ENCODE measurements around the gene XCL1.
"Not testable (repeated sequence)": the region's sequence is repeated elsewhere in the genome, so short reads cannot be mapped to it uniquely, and the experiment has no call there.

XCL1 gene, protein sequence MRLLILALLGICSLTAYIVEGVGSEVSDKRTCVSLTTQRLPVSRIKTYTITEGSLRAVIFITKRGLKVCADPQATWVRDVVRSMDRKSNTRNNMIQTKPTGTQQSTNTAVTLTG

DNA sequence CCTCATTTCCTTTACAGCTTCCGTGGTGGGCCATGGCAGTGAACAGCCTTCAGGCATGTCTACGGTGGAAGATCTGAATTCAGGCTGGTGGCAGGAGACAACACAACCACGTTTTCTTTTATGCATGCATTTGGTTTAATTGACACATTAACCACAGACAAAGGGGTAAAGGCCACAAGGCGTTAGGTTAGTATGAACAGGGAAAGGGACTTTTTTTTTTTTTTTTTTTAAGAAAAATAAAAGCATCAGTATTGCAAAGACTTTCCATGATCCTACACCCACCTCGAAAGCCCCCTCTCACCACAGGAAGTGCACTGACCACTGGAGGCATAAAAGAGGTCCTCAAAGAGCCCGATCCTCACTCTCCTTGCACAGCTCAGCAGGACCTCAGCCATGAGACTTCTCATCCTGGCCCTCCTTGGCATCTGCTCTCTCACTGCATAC, at the start of gene XCL1:
XCL1 (plus strand) TSS at position 361 of the 444 bp plus-strand sequence; CDS start at position 394, 33 bp downstream.
- H3K4me1 ChIP-seq (ENCODE audit: control insufficient read depth in 1 of 2, insufficient read depth in 1 of 2, low read depth in 1 of 2, low read length in 1 of 2); H3K9me3 ChIP-seq; H3K27me3 ChIP-seq; H3K27ac ChIP-seq; H3K4me3 ChIP-seq (ENCODE audit: low read depth in 1 of 2, low read length in 1 of 2); H3K36me3 ChIP-seq: not testable (repeated sequence)

DNA sequence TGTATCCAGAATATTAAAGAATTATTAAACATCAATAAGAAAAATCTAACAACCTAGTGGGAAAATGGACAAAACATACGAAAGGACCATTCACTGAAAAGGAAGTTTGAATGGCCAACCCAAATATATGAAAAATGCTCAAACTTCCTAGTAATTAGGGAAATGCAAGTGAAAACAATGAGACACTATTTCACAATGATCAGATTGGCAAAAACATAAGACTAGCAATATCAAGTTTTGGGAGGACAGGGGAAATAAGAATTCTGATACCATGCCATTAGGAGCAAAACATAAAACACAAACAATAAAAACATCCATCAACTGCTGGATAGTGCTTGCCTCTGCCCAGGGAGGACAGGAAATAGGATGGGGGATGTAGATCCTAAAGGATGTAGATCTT, 46.9 kb upstream of the XCL1 start:
- Histone ChIP-seq H3K4me1 (ENCODE audit: control insufficient read depth in 1 of 2, insufficient read depth in 1 of 2, low read depth in 1 of 2, low read length in 1 of 2) (peaks cover 11 to 13% of the 10 kb centered on the region in 2 experiments), H3K27ac (no peak overlapping the region), H3K4me3 (ENCODE audit: low read depth in 1 of 2, low read length in 1 of 2) (no peak overlapping the region), H3K27me3 (no peaks in the 10 kb centered on the region), H3K9me3 (no peaks in the 10 kb centered on the region), H3K36me3 (no peaks in the 10 kb centered on the region)
- TF ChIP-seq, protein P1, sequence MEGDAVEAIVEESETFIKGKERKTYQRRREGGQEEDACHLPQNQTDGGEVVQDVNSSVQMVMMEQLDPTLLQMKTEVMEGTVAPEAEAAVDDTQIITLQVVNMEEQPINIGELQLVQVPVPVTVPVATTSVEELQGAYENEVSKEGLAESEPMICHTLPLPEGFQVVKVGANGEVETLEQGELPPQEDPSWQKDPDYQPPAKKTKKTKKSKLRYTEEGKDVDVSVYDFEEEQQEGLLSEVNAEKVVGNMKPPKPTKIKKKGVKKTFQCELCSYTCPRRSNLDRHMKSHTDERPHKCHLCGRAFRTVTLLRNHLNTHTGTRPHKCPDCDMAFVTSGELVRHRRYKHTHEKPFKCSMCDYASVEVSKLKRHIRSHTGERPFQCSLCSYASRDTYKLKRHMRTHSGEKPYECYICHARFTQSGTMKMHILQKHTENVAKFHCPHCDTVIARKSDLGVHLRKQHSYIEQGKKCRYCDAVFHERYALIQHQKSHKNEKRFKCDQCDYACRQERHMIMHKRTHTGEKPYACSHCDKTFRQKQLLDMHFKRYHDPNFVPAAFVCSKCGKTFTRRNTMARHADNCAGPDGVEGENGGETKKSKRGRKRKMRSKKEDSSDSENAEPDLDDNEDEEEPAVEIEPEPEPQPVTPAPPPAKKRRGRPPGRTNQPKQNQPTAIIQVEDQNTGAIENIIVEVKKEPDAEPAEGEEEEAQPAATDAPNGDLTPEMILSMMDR (IDR thresholded peaks at IDR 0.05) = no peak

DNA sequence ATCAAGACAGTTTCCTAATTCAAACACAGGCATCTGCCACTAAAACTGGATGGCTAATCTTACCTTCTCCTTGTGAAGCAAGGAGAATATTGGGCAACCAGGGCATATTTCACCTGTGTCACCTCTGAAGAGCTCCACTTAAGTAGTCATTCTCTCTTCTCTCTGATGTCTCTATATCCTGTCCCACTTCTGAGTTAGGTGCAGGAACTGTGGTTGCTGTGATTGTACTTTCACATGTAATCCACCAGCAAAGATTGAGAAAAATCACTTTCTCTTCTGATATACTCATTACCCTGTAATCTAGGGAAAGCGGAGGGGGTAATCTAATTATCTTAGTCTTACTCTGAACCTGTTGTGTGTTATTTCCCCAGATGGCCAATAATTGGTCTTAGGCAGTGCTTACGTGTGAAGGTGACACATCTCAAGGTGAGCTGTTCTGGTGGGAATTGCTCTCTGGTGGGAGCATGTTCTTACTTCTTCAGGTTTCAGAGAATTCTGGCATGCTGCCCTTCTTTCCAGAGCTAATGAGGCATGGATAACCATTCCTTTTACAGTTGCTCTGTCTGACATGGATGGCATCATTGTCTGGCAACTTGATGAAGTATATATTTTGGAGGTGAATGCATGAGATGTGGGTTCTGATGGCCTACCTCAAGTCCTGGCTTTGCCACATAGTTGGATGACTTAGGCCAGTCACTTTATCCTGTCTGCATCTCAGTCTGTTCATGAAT, 44.6 kb upstream of the XCL1 start:
- Histone ChIP-seq H3K4me1 (ENCODE audit: control insufficient read depth in 1 of 2, insufficient read depth in 1 of 2, low read depth in 1 of 2, low read length in 1 of 2) (peaks cover 34% of the 10 kb centered on the region in 2 experiments), H3K27ac (no peak overlapping the region), H3K9me3 (no peaks in the 10 kb centered on the region), H3K36me3 (no peaks in the 10 kb centered on the region), H3K27me3 (no peaks in the 10 kb centered on the region), H3K4me3 (ENCODE audit: low read depth in 1 of 2, low read length in 1 of 2) (no peak overlapping the region)
- TF ChIP-seq, protein P1 (IDR thresholded peaks at IDR 0.05) = no peak

DNA sequence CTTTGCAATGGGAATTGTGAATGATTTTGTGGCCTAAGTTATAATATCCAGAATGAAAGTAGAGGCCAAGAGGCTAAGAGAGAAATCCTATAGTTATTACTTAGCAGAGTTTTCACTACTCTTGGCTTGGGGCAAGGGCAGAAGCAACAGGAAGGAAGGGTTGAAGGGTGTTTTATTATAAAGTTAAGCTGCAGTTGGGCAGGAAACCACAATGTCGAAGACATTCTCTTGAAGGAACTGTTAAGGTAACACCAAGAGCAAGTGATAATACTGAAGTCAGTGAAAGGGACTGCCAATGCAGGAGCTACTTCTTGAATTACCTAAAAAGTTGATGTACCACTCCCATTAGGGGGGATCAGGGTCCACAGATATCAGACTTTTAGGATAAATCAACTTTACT, 40.9 kb upstream of the XCL1 start:
- peak overlapping the region in 1 of 2 experiments; percentile 7 for H3K4me3 ChIP-seq (ENCODE audit: low read depth in 1 of 2, low read length in 1 of 2)
- peaks cover 30 to 36% of the 10 kb centered on the region in 2 experiments for H3K4me1 ChIP-seq (ENCODE audit: control insufficient read depth in 1 of 2, insufficient read depth in 1 of 2, low read depth in 1 of 2, low read length in 1 of 2)
- TF ChIP-seq, protein P1 (IDR thresholded peaks at IDR 0.05) = no peak
- no peaks in the 10 kb centered on the region for H3K27me3 ChIP-seq
- no peaks in the 10 kb centered on the region for H3K9me3 ChIP-seq
- H3K27ac ChIP-seq = peak overlapping the region; percentile 73
- H3K36me3 ChIP-seq = no peaks in the 10 kb centered on the region

DNA sequence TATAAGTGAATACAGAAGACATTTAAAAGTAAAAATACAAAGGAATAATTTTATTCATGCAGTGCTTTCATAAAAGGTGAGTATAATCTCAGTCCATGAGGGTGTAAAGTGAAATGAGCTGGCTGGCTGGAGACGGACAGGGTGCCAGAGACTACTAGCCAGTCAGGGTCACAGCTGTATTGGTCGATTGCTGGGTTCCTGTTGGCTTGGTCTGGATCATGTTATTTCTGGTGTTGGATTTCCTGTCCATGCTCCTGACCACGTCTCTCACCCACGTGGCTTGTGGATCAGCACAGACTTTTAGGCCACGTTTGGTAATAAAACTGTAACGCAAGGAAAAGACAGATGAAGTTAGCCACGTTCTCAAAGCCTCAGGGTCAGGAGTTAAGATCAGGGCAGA, 35.6 kb upstream of the XCL1 start:
- H3K36me3 ChIP-seq; H3K4me3 ChIP-seq (ENCODE audit: low read depth in 1 of 2, low read length in 1 of 2); H3K27ac ChIP-seq; H3K27me3 ChIP-seq; H3K9me3 ChIP-seq: not testable (repeated sequence)
- H3K4me1 ChIP-seq (ENCODE audit: control insufficient read depth in 1 of 2, insufficient read depth in 1 of 2, low read depth in 1 of 2, low read length in 1 of 2) = peaks cover 7 to 11% of the 10 kb centered on the region in 2 experiments

DNA sequence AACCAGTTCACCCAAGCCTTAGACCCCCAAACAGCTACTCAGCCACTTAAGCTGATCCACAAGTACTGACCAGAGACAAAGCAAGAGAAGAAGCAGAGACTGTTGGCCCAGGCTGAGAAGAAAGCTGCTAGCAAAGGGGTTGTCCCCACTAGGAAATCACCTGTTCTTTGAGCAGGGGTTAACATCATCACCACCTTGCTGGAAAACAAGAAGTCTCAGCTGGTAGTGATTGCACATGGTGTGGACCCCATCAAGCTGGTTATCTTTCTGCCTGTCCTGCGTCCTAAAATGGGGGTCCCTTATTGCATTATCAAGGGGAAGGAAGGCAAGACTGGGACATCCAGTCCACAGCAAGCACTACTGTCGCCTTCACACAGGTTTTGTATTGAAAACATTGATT, 33.4 kb upstream of the XCL1 start:
- not testable (repeated sequence) for H3K27me3 ChIP-seq; H3K9me3 ChIP-seq; H3K27ac ChIP-seq; H3K4me3 ChIP-seq (ENCODE audit: low read depth in 1 of 2, low read length in 1 of 2); H3K36me3 ChIP-seq; H3K4me1 ChIP-seq (ENCODE audit: control insufficient read depth in 1 of 2, insufficient read depth in 1 of 2, low read depth in 1 of 2, low read length in 1 of 2)

DNA sequence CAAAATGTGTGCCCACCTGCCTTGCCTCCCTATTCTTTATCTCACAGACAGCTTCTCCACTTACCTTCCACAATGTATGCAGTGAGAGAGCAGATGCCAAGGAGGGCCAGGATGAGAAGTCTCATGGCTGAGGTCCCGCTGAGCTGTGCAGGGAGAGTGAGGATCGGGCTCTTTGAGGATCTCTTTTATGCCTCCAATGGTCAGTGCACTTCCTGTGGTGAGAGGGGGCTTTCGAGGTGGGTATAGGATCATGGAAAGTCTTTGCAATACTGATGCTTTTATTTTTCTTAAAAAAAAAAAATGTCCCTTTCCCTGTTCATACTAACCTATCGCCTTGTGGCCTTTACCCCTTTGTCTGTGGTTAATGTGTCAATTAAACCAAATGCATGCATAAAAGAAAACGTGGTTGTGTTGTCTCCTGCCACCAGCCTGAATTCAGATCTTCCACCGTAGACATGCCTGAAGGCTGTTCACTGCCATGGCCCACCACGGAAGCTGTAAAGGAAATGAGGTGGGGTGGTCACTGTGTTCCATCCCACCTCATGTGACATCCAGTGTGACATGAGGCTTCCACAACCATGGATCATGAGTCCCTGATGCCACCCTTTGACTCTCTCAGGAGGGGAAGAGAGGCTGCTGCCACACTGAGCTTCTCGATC, 32.4 kb upstream of the XCL1 start, which contains the start of gene XCL2:
XCL2 (minus strand) TSS at position 158 of the 659 bp plus-strand sequence; CDS start at position 125, 33 bp downstream.
- not testable (repeated sequence) for H3K4me3 ChIP-seq (ENCODE audit: low read depth in 1 of 2, low read length in 1 of 2); H3K27me3 ChIP-seq; H3K9me3 ChIP-seq; H3K36me3 ChIP-seq; H3K27ac ChIP-seq; H3K4me1 ChIP-seq (ENCODE audit: control insufficient read depth in 1 of 2, insufficient read depth in 1 of 2, low read depth in 1 of 2, low read length in 1 of 2)

DNA sequence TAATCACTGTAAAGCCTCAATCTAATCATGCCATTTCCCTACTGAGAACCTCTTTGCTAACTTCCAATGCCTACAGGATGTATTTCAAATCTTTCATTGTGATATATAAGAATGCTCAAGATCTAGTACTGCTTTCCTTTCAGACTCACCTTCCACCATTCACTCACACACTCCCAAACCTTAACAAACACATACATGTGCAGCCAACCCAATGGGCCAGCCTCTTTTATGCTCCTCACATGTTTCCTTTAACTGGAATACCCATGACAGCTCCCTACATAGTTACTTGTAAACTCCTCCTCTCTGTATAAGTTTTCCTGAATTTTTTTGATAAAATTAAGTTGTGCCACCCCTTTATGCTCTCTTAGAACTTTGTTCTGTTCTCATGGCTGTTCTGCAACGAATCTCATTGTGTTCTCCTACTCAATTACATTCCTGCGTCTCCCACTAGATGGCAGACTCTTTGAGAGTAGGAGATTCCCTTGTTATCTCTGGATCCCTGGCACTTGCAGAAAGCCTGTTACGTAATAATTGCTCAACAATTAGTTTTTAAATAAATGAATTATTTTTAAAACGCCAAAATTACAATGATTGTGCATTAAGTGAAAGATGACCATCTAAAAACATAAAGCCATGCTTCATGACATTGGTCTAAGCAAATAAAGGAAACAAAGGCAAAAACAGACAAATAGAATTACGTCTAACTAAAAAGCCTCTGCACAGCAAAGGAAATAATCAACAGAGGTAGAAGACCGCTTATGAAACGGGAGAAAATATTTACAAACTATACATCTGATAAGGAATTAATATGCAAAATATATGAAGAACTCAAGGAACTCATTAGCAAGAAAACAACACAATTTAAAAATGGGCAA, 30.5 kb upstream of the XCL1 start:
- not testable (repeated sequence) for H3K9me3 ChIP-seq; H3K27ac ChIP-seq; H3K36me3 ChIP-seq; H3K4me3 ChIP-seq (ENCODE audit: low read depth in 1 of 2, low read length in 1 of 2); H3K27me3 ChIP-seq; H3K4me1 ChIP-seq (ENCODE audit: control insufficient read depth in 1 of 2, insufficient read depth in 1 of 2, low read depth in 1 of 2, low read length in 1 of 2)

DNA sequence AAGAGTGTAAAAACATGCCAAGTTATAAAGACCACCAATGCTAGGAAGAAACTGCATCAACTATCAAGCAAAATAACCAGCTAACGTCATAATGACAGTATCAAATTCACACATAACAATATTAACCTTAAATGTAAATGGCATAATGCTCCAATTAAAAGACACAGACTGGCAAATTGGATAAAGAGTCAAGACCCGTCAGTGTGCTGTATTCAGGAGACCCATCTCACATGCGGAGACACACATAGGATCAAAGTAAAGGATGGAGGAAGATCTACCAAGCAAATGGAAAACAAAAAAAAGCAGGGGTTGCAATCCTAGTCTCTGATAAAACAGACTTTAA, 29.9 kb upstream of the XCL1 start:
- H3K27ac ChIP-seq; H3K9me3 ChIP-seq; H3K4me3 ChIP-seq (ENCODE audit: low read depth in 1 of 2, low read length in 1 of 2); H3K27me3 ChIP-seq; H3K36me3 ChIP-seq; H3K4me1 ChIP-seq (ENCODE audit: control insufficient read depth in 1 of 2, insufficient read depth in 1 of 2, low read depth in 1 of 2, low read length in 1 of 2): not testable (repeated sequence)

Data from neutrophil (primary cell).